ENCODE results near the gene CHMP3.

The CHMP3 gene

DNA sequence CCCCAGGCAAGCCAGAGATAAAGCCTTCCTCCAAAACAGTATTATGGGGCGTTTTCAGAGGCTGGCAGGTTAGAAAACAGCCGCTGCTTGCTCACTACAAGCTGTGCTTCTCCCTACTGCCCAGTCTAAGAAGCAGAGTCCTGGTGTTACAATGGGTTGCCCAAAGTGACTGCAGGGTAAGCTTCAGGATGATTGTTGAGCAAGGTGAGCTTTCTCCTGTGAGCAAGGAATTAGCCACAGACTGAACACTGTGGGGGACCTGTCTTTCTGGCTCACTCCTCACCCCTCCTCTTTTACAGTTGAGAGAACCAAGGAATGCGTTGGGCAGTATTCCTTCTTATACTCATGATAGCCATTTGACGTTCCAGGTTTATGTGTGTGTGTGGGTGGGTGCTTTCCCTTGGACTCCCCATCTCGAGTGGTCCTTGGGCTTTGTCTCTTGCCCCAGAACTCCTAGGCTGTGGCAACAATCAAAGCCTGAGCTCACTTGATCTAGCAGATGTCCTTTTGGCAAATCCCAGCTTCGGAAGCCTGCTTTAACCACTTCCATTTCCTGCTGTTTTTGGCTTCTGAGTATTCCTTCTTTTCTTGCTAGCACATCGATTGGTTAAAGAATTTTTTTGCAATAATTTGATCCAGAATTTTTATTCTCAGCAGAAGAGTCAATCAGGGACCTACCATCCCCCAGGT is 74.5 kb downstream of the CHMP3 start:
- Histone ChIP-seq H3K4me3 (no peak overlapping the region), H3K27ac (no peak overlapping the region)
- no peak for DNase-seq (ENCODE audit: low spot score)
- TF ChIP-seq, protein P1, sequence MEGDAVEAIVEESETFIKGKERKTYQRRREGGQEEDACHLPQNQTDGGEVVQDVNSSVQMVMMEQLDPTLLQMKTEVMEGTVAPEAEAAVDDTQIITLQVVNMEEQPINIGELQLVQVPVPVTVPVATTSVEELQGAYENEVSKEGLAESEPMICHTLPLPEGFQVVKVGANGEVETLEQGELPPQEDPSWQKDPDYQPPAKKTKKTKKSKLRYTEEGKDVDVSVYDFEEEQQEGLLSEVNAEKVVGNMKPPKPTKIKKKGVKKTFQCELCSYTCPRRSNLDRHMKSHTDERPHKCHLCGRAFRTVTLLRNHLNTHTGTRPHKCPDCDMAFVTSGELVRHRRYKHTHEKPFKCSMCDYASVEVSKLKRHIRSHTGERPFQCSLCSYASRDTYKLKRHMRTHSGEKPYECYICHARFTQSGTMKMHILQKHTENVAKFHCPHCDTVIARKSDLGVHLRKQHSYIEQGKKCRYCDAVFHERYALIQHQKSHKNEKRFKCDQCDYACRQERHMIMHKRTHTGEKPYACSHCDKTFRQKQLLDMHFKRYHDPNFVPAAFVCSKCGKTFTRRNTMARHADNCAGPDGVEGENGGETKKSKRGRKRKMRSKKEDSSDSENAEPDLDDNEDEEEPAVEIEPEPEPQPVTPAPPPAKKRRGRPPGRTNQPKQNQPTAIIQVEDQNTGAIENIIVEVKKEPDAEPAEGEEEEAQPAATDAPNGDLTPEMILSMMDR (IDR thresholded peaks at IDR 0.05): no peak

GRCh38 chr2:86487062-86487461 is 76.2 kb downstream of the CHMP3 start:
- DNase-seq (ENCODE audit: low spot score): no peak
- Histone ChIP-seq H3K4me3 (no peak overlapping the region), H3K27ac (no peak overlapping the region)
- TF ChIP-seq, protein P1 (IDR thresholded peaks at IDR 0.05): no peak

GRCh38 chr2:86485802-86486201 is 77.4 kb downstream of the CHMP3 start:
- DNase-seq (ENCODE audit: low spot score): no peak
- Histone ChIP-seq H3K4me3 (no peak overlapping the region), H3K27ac (peak overlapping the region in 1 of 2 donors; percentile 85)
- TF ChIP-seq, protein P1 (IDR thresholded peaks at IDR 0.05): no peak

DNA sequence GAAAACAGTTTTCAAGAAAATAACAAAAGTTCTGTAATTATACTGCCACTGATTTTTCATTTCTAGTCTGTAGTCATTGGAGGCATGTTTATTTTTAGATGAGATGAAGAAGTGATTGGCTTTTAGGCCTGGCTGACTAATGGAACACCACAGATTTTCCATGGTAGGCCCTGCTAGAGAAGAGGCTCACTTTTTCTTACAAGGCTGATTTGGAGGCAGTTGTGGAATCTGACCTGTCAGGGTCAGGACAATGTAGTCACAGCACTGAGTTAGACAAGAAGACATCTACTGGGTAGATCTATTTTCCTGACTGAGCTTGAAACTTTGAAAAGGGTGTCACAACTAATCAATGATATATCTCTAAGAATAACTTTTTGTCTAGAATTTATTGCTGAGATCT is 78.1 kb downstream of the CHMP3 start:
- TF ChIP-seq, protein P1 (IDR thresholded peaks at IDR 0.05): no peak
- H3K27ac ChIP-seq: peak overlapping the region in 1 of 2 donors; percentile 85
- no peak for DNase-seq (ENCODE audit: low spot score)
- no peak overlapping the region for H3K4me3 ChIP-seq

GRCh38 chr2:86484385-86484784 is 78.9 kb downstream of the CHMP3 start:
- TF ChIP-seq, protein P1 (IDR thresholded peaks at IDR 0.05): no peak
- H3K27ac ChIP-seq: peak overlapping the region in 1 of 2 donors; percentile 85
- no peak for DNase-seq (ENCODE audit: low spot score)
- H3K4me3 ChIP-seq: no peak overlapping the region

GRCh38 chr2:86482034-86482433 is 81.2 kb downstream of the CHMP3 start:
- H3K27ac ChIP-seq: peak overlapping the region; percentile 58 to 85

DNA sequence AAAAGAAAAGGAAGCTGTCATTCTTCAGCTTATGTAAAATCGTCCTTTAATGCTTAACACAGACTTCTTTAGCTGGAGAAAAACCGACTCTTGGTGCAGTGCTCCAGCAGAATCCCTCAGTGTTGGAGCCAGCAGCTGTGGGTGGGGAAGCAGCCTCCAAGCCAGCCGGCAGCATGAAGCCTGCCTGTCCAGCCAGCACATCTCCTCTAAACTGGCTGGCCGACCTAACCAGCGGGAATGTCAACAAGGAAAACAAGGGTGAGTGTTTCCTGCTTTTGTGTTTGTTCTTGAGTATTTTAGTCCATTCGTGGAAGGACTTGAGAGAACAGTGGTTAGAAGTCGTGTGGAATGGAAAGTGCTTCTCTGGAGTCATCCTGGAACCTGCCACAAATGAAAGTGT is 83.1 kb downstream of the CHMP3 start:
- H3K4me3 ChIP-seq: peak overlapping the region; percentile 3
- TF ChIP-seq, protein P1 (IDR thresholded peaks at IDR 0.05): no peak
- H3K27ac ChIP-seq: peak overlapping the region; percentile 17 to 68
- no peak for DNase-seq (ENCODE audit: low spot score)

More at GRCh38 chr2:86482034-86482433, 81.2 kb downstream of the CHMP3 start:
- no peak overlapping the region for H3K4me3 ChIP-seq
- TF ChIP-seq, protein P1 (IDR thresholded peaks at IDR 0.05): no peak
- no peak for DNase-seq (ENCODE audit: low spot score)

All from coronary artery (tissue), 2 donors.